Measurements from ENCODE around the gene ASGR1. TPM values are rescaled to one million over a fixed set of nuclear protein-coding genes. Genes with fewer than 3 reads are reported as not detected.

ASGR1 gene
- total and polyA plus RNA-seq, 2 of the 4 experiments (the other 2 are of a cell fraction) = 1.3 to 3.8 TPM

GRCh38 chr17:7222972-7223292 lies 43.8 kb upstream of the ASGR1 start:
- intact Hi-C loops (cut with micrococcal nuclease) = no loop called here
- no peak for TF ChIP-seq MXI1 (IDR thresholded peaks at IDR 0.05; ENCODE audit: borderline replicate concordance, low read depth, low read length)
- no peak for TF ChIP-seq MAZ (IDR thresholded peaks at IDR 0.05; ENCODE audit: borderline replicate concordance, low read depth, low read length)
- TF ChIP-seq USF2 (IDR thresholded peaks at IDR 0.05; ENCODE audit: low read depth, low read length) = no peak
- TF ChIP-seq NFE2L2 (IDR thresholded peaks at IDR 0.05; ENCODE audit: low read depth, low read length) = no peak
- no peak for TF ChIP-seq MAFK (IDR thresholded peaks at IDR 0.05; ENCODE audit: low read depth, low read length)
- no peak for TF ChIP-seq POLR2A (IDR thresholded peaks at IDR 0.05; ENCODE audit: low read depth, low read length)
- no peak for TF ChIP-seq SMC3 (IDR thresholded peaks at IDR 0.05; ENCODE audit: low read depth, low read length)
- Histone ChIP-seq H4K8ac (ENCODE audit: low read depth in 2 of 2, low read length in 2 of 2) (no peak overlapping the region; a peak in 1 of 4 replicates), H3K9me1 (ENCODE audit: insufficient read depth, low read length) (peaks cover 13% of the 10 kb centered on the region; the same call in 1 of the 2 replicates), H3K4me2 (ENCODE audit: low read depth, low read length) (no peak overlapping the region), H3K23ac (ENCODE audit: low read depth, low read length) (no peak overlapping the region), H3K4me1 (ENCODE audit: control insufficient read depth, insufficient read depth, low read length) (peaks cover 14% of the 10 kb centered on the region), H4K5ac (ENCODE audit: low read depth, low read length) (no peak overlapping the region), H2AFZ (replicated peaks; ENCODE audit: low read length, poor library complexity) (peak overlapping the region; percentile 19), H3K4me3 (ENCODE audit: insufficient read depth, low read depth, low read length) (no peak overlapping the region), H3K9ac (ENCODE audit: low read depth, low read length) (no peak overlapping the region), H3K9me3 (ENCODE audit: control insufficient read depth, insufficient read depth, low read length) (no peaks in the 10 kb centered on the region), H3K56ac (ENCODE audit: extremely low read depth, insufficient read depth, low read length) (no peak overlapping the region), H2AK5ac (ENCODE audit: low read depth, low read length) (no peak overlapping the region), H3K79me1 (ENCODE audit: low read depth in 1 of 2, low read length in 2 of 2) (peaks cover 8 to 75% of the 10 kb centered on the region in 2 experiments), H3K36me3 (ENCODE audit: control insufficient read depth, insufficient read depth, low read length) (peaks cover 67% of the 10 kb centered on the region), H2BK120ac (ENCODE audit: low read depth, low read length) (no peak overlapping the region), H3K27ac (ENCODE audit: insufficient read depth, low read length) (no peak overlapping the region), H3K27me3 (ENCODE audit: control insufficient read depth, insufficient read depth, low read length) (no peaks in the 10 kb centered on the region), H3K4ac (ENCODE audit: low read depth, low read length) (no peak overlapping the region), H2AK9ac (replicated peaks; ENCODE audit: low read depth, low read length, poor library complexity) (peak overlapping the region; percentile 52), H4K20me1 (ENCODE audit: insufficient read depth, low read length) (peaks cover 32% of the 10 kb centered on the region), H3K14ac (replicated peaks; ENCODE audit: low read depth, low read length) (no peak overlapping the region), H2BK15ac (ENCODE audit: low read depth, low read length) (no peak overlapping the region), H3K18ac (ENCODE audit: low read depth, low read length) (no peak overlapping the region), H4K91ac (ENCODE audit: insufficient read depth, low read depth, low read length) (no peak overlapping the region), H2BK20ac (ENCODE audit: low read depth, low read length) (no peak overlapping the region), H2BK5ac (ENCODE audit: low read depth, low read length, poor library complexity, severe bottlenecking) (no peak overlapping the region)
- whole genome bisulfite sequencing, 2 experiments (ENCODE audit: extremely low coverage in 2 of 2, insufficient read length in 1 of 2) = 72% methylated on average over 3 of the region's 7 CpGs; no CpG with 5 or more reads in 1 of the 2 experiments
- in situ Hi-C loops (cut with MboI; ENCODE audit: low sequenced_read_pairs) = no loop called here
- no TSS peak for BruUV-seq (replicated peaks)
- ChIA-PET POLR2A (ENCODE audit: unreplicated experiment) (no interaction called here), CTCF (no interaction called here)
- ATAC-seq (ENCODE audit: low read depth) = no peak
- dilution Hi-C loops (cut with HindIII; ENCODE audit: low sequenced_read_pairs, unreplicated experiment) = no loop called here
- no peak for DNase-seq
